ENCODE measurements around the gene COL4A5.

DNA sequence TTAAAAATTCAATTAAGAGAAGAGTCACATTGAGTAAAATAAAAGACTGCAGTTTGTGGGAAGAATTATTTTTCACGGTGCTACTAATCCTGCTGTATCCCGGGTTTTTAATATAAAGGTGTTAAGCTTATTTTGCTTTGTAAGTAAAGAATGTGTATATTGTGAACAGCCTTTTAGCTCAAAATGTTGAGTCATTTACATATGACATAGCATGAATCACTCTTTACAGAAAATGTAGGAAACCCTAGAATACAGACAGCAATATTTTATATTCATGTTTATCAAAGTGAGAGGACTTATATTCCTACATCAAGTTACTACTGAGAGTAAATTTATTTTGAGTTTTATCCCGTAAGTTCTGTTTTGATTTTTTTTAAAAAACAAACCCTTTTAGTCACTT, 257.1 kb downstream of the COL4A5 start:
- TF ChIP-seq, protein P1, sequence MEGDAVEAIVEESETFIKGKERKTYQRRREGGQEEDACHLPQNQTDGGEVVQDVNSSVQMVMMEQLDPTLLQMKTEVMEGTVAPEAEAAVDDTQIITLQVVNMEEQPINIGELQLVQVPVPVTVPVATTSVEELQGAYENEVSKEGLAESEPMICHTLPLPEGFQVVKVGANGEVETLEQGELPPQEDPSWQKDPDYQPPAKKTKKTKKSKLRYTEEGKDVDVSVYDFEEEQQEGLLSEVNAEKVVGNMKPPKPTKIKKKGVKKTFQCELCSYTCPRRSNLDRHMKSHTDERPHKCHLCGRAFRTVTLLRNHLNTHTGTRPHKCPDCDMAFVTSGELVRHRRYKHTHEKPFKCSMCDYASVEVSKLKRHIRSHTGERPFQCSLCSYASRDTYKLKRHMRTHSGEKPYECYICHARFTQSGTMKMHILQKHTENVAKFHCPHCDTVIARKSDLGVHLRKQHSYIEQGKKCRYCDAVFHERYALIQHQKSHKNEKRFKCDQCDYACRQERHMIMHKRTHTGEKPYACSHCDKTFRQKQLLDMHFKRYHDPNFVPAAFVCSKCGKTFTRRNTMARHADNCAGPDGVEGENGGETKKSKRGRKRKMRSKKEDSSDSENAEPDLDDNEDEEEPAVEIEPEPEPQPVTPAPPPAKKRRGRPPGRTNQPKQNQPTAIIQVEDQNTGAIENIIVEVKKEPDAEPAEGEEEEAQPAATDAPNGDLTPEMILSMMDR (IDR thresholded peaks at IDR 0.05) = no peak
- no peak for TF ChIP-seq EP300 (IDR thresholded peaks at IDR 0.05)

Measured in stomach (tissue), 4 donors.